Measurements from ENCODE around the gene EPAS1. TPM values are rescaled to one million over a fixed set of nuclear protein-coding genes. Genes with fewer than 3 reads are reported as not detected.

EPAS1 gene
- total RNA-seq, 1 experiment from 2014 or later, result 25.8 TPM

- no peak for DNase-seq (ENCODE audit: low read depth)
Measured at GRCh38 chr2:46435353-46435752, 138.1 kb downstream of the EPAS1 start.

GRCh38 chr2:46435796-46436360 is 138.7 kb downstream of the EPAS1 start:
- DNase-seq (ENCODE audit: low read depth), result no peak

Small RNA genes lying within 50 kb of the gene (small RNA-seq; reads per million reads assigned to genes)
- not detected for gene RF00017

Other genes with a start within 250 kb of the EPAS1 start
- not detected in 2 replicates for gene TMEM247, start 182.2 kb downstream of the EPAS1 start, total RNA-seq (2014; rRNA removed; shearing (Covaris generic))
- 24.8 and 34.0 TPM in 2 replicates for gene RHOQ, start 245.1 kb downstream of the EPAS1 start, total RNA-seq (2014; rRNA removed; shearing (Covaris generic))
- gene ATP6V1E2, start 245.2 kb downstream of the EPAS1 start, total RNA-seq (2014; rRNA removed; shearing (Covaris generic)), result 8.0 and 11.4 TPM in 2 replicates

All from HT1080 (cell line).